MM.1S (cell line): ENCODE data around the gene POLR3E.

Experiments
- CTCF ChIP-seq: fragments of 300-600 bp; sonication (generic); IDR thresholded peaks from 2 replicates; pipeline ENCODE4 v1.5.1; 2016; ENCODE audit warnings: antibody characterized with exemption, low read length, mixed read lengths
- EZH2 ChIP-seq: fragments of 300-600 bp; sonication (generic); optimal IDR thresholded peaks from 2 replicates; pipeline ENCODE3; 2017; ENCODE audit warnings: low read depth, mild to moderate bottlenecking, antibody characterized with exemption, low read length, mixed read lengths
- EZH2phosphoT487 ChIP-seq: fragments of 300-600 bp; sonication (generic); IDR thresholded peaks from 2 replicates; pipeline ENCODE4 v1.6.1; 2018; ENCODE audit warnings: antibody characterized with exemption, low read length

GRCh38 chr16:22311520-22311919 lies 14.3 kb downstream of the POLR3E start:
- TF ChIP-seq CTCF (no peak), EZH2 (no peak), EZH2phosphoT487 (no peak)
